K562 (cell line): ENCODE data around the gene GABPB2. TPM values are rescaled to one million over a fixed set of nuclear protein-coding genes. Genes with fewer than 3 reads are reported as not detected.
A peak's percentile ranks its signal among the peaks of the same experiment; 100 is the strongest.

Experiments
- ATAC-seq: fragments of 200-7000 bp; cut with Tn5 transposase; 3 replicates; pipeline ENCODE4 v1.9.1; 2020; ENCODE audit warnings: moderate library complexity
- BruUV-seq: library from RNA; stranded (reverse); fragments of 400-500 nt; replicated peaks from 2 replicates; lab custom pipeline; 2021; lab: Mats Ljungman, UMichigan
- CTCF ChIA-PET: fragments of 300-600 bp; formaldehyde crosslinking; extraction: SDS; loops from one replicate; lab custom pipeline; 2021; ENCODE audit warnings: low intra/inter-chr PET ratio; lab: Yijun Ruan, JAX
- POLR2A ChIA-PET: fragments of 300-600, 350-650 bp; sonication (Branson Sonifier 250); formaldehyde crosslinking; extraction: SDS; loops from one replicate; lab custom pipeline; 2021; ENCODE audit warnings: antibody characterized with exemption, inconsistent platforms; lab: Yijun Ruan, JAX
- DNase-seq, 4 experiments: peaks; one replicate each; pipeline versions ENCODE4 v3.0.0 to v3.0.0-alpha.2; 2011 to 2018; ENCODE audit warnings: low spot score in 3 of 4, mixed read lengths in 3 of 4; ENCODE audit errors: extremely low read depth in 1 of 4
- FAIRE-seq: peaks from 2 replicates; lab custom pipeline; 2011; peaks lifted over from hg19 to GRCh38; lab: Jason Lieb, UNC
- H2AFZ ChIP-seq: 2 replicates; pipeline ENCODE4 v1.6.0; 2011; ENCODE audit warnings: low read depth, low read length, control low read depth, inconsistent platforms
- H3K27ac ChIP-seq: fragments of 200-600 bp; 3 replicates; pipeline ENCODE4 v1.8.0; 2011; ENCODE audit warnings: low read depth, mild to moderate bottlenecking, control low read depth, inconsistent platforms, low read length, moderate library complexity, mixed read lengths; ENCODE audit errors: extremely low read depth
- H3K27me3 ChIP-seq, 2 experiments: fragments of 300-600 bp in 1 of 2; 2 replicates in 1 of 2; 3 replicates in 1 of 2; pipeline versions ENCODE4 v1.6.0 to v1.8.0; 2011; ENCODE audit warnings: inconsistent platforms in 2 of 2, low read length in 2 of 2, mild to moderate bottlenecking in 1 of 2, mixed read lengths in 1 of 2, moderate library complexity in 1 of 2; ENCODE audit not compliant: control insufficient read depth in 2 of 2, insufficient read depth in 2 of 2
- H3K36me3 ChIP-seq: fragments of 300-600 bp; 3 replicates; pipeline ENCODE4 v1.8.0; 2011; ENCODE audit warnings: mild to moderate bottlenecking, low read length, inconsistent platforms; ENCODE audit not compliant: control insufficient read depth, insufficient read depth
- H3K4me1 ChIP-seq, 2 experiments: fragments of 200-600 bp in 1 of 2; replicated peaks in 1 of 2; 2 replicates in 1 of 2; 3 replicates in 1 of 2; pipeline versions ENCODE4 v1.5.1 to v1.8.0; 2011; ENCODE audit warnings: inconsistent platforms in 2 of 2, low read length in 2 of 2, mild to moderate bottlenecking in 1 of 2, mixed read lengths in 1 of 2, moderate library complexity in 1 of 2; ENCODE audit not compliant: control insufficient read depth in 2 of 2, insufficient read depth in 2 of 2
- H3K4me2 ChIP-seq: 2 replicates; pipeline ENCODE4 v1.6.1; 2011; ENCODE audit warnings: low read length, control low read depth, inconsistent platforms, mixed read lengths; ENCODE audit not compliant: insufficient read depth
- H3K4me3 ChIP-seq: fragments of 200-600 bp; sonication (generic), shearing (Covaris generic); 2 replicates; pipeline ENCODE4 v1.5.1; 2016; ENCODE audit warnings: control low read depth, inconsistent platforms
- H3K79me2 ChIP-seq: fragments of 200-600 bp; 3 replicates; pipeline ENCODE4 v1.8.0; 2011; ENCODE audit warnings: low read length, inconsistent platforms; ENCODE audit not compliant: control insufficient read depth, insufficient read depth
- H3K9ac ChIP-seq, 2 experiments: 2 replicates each; pipeline versions ENCODE4 v1.6.0 to v1.6.1; 2011; ENCODE audit warnings: low read depth in 2 of 2, low read length in 2 of 2, control low read depth in 1 of 2, inconsistent platforms in 1 of 2, mild to moderate bottlenecking in 1 of 2, mixed read lengths in 1 of 2; ENCODE audit not compliant: insufficient read depth in 1 of 2
- H3K9me1 ChIP-seq: one replicate; pipeline ENCODE4 v1.6.0; 2011; ENCODE audit warnings: inconsistent platforms, mild to moderate bottlenecking, low read length, moderate library complexity; ENCODE audit not compliant: control insufficient read depth, insufficient read depth
- H3K9me3 ChIP-seq: replicated peaks from 2 replicates; pipeline ENCODE4 v1.5.1; 2011; ENCODE audit warnings: low read depth, low read length, inconsistent platforms; ENCODE audit not compliant: control insufficient read depth, insufficient read depth
- H4K20me1 ChIP-seq: replicated peaks from 2 replicates; pipeline ENCODE4 v1.6.1; 2011; ENCODE audit warnings: low read length, inconsistent platforms, mixed read lengths; ENCODE audit not compliant: control insufficient read depth, insufficient read depth
- ZBTB33 ChIP-seq: sonication (generic); formaldehyde crosslinking; IDR thresholded peaks from 2 replicates; pipeline ENCODE4 v1.8.1; 2023; ENCODE audit warnings: mild to moderate bottlenecking, missing genetic modification reagents
- ZNF175 ChIP-seq: fragments of 200-800 bp; sonication (Bioruptor generic); IDR thresholded peaks from 2 replicates; pipeline ENCODE4 v1.6.1; 2016; ENCODE audit warnings: low read depth, mild to moderate bottlenecking, missing genetic modification characterization, missing compliant biosample characterization
- ZNF263 ChIP-seq: sonication (generic); formaldehyde crosslinking; IDR thresholded peaks from 2 replicates; pipeline ENCODE4 v1.8.0; 2022; ENCODE audit warnings: mild to moderate bottlenecking, missing genetic modification reagents, borderline replicate concordance
- ZNF445 ChIP-seq: fragments of 250-450 bp; sonication (Bioruptor Pico); IDR thresholded peaks from 2 replicates; pipeline ENCODE4 v1.4.0; 2020; ENCODE audit warnings: low read depth, mild to moderate bottlenecking, moderate library complexity
- WGBS: fragments of 100-300 bp; shearing (Covaris generic); methylation state at CpG from one replicate; pipeline ENCODE4 v1.1.6; 2016; ENCODE audit warnings: low coverage, mixed read lengths; ENCODE audit not compliant: insufficient coverage; ENCODE audit errors: missing lambda C conversion rate; 5-methylcytosine and 5-hydroxymethylcytosine counted together
- in situ Hi-C: fragments of 300-500 bp; cut with MboI; formaldehyde crosslinking; loops from 4 replicates; pipeline ENCODE4 v1.15.0; 2018; ENCODE audit warnings: inconsistent platforms, mixed read lengths
- intact Hi-C: fragments of 100-400 bp; cut with micrococcal nuclease; formaldehyde crosslinking; loops from 2 replicates; pipeline ENCODE4 v1.14.2; 2022
- polyA plus RNA-seq, 8 experiments: library from polyadenylated mRNA; depleted of rRNA in 4 of 8; stranded (reverse) in 5 of 8; unstranded in 3 of 8; fragments of >200 nt; fragmentation: Nextera tagmentation in 2 of 8; fragmentation: Illumina TruSeq in 1 of 8; extraction: Ambion mirVana in 2 of 8; extraction: Trizol in 1 of 8; gene quantifications; 2 replicates each; pipeline versions ENCODE4 v1.2.1 to v1.2.3, GENCODE V29; 2011 to 2014; ENCODE audit warnings: inconsistent platforms in 1 of 8, missing spikeins in 1 of 8
- total RNA-seq, 7 experiments: library from RNA; depleted of rRNA in 6 of 7; stranded (reverse); fragments of >200 nt in 6 of 7; fragmentation: Illumina TruSeq in 2 of 7; extraction: Trizol in 2 of 7; gene quantifications; 2 replicates each; pipeline versions ENCODE4 v1.2.1 to v1.2.3, GENCODE V29; 2011 to 2021; ENCODE audit warnings: low replicate concordance in 1 of 7

Gene GABPB2
- total and polyA plus RNA-seq, 9 of the 15 experiments (the other 6 are each of a cell fraction or from before 2014, with no cell fraction given) = 2.2 to 13.3 (median 6.1) TPM

GRCh38 chr1:151137789-151138188 is 67.2 kb downstream of the GABPB2 start:
- no peak for DNase-seq
- H3K79me2 ChIP-seq = no peaks in the 10 kb centered on the region
- no peak for FAIRE-seq
- H3K9me1 ChIP-seq = no peaks in the 10 kb centered on the region
- ATAC-seq = peak; percentile 27
- no TSS peak for BruUV-seq
- WGBS = 52% methylated on average over 7 of the region's 7 CpGs
- H3K4me3 ChIP-seq = no peak overlapping the region
- ChIA-PET POLR2A (interaction anchor here (0.9 kb wide), 1 partner anchor 68 kb away, joined by 3 read pairs; no protein-coding TSS in a partner anchor), CTCF (no interaction called here)
- no peak for TF ChIP-seq ZNF445 (CRISPR knock-in tag)
- TF ChIP-seq ZBTB33 = peak; percentile 57; the same call in 1 of the 2 replicates
- no peak for TF ChIP-seq ZNF175 (CRISPR knock-in tag)
- peak; percentile 86 for TF ChIP-seq ZNF263 (CRISPR knock-in tag)
- no peaks in the 10 kb centered on the region; a peak in 1 of 5 replicates for H3K27me3 ChIP-seq
- H3K9ac ChIP-seq = peak overlapping the region in 1 of 2 experiments; percentile 43; a peak in 1 of 4 replicates
- in situ Hi-C loops (no loop called here), intact Hi-C loops (no loop called here)
- H3K4me1 ChIP-seq = peaks cover 2 to 21% of the 10 kb centered on the region in 2 experiments; a peak in 4 of 5 replicates
- H3K27ac ChIP-seq = no peak overlapping the region
- H3K36me3 ChIP-seq = no peaks in the 10 kb centered on the region
- no peak overlapping the region for H3K4me2 ChIP-seq
- H2AFZ ChIP-seq = no peak overlapping the region
- no peaks in the 10 kb centered on the region for H3K9me3 ChIP-seq
- H4K20me1 ChIP-seq = peaks cover 6% of the 10 kb centered on the region; the same call in 1 of the 2 replicates
